Measurements from ENCODE around the gene TOR1A.

DNA sequence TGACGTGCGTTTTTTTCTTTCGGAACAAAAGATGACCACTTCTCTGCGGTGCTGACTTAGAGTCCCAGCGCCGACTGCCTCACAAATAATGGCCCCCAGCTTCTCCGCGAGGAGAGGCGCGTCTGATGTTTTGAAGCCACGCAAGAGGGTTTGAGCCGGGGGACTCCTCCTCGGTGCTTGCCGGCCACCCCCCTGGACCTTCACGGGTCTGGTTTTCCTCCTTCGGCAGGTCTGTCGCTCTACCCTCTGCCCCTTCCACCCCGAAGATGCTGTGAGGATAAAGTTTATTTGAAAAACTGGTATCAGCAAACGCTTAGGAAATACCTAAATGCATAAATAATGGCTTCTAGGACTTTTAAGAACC is 11.9 kb upstream of the TOR1A start:
- TF ChIP-seq YY1 (IDR thresholded peaks at IDR 0.05; ENCODE audit: insufficient read depth, insufficient read length) (no peak), ZNF274 (IDR thresholded peaks at IDR 0.05; ENCODE audit: low read depth, low read length) (no peak)

Data from NT2/D1 (cell line).